ENCODE results near the gene CAPN1.
"Not testable (repeated sequence)": the region's sequence is repeated elsewhere in the genome, so short reads cannot be mapped to it uniquely, and the experiment has no call there.

The CAPN1 gene

DNA sequence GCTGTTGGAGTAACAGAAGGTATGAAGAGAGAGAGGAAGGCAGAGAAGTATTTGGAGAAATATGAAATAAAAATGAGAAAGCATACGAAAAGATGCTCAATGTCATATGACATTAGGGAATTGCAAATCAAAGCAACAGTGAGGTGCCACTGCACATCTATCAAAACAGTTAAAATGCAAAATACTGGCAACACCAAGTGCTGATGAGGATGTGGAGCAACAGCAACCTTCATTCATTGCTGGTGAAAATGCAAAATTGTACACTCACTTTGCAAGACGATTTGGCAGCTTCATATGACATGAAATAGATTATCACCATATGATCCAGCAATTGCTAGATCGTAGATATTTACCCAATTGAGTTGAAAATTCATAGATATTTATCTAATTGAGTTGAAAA, 21.1 kb upstream of the CAPN1 start:
- no peak for DNase-seq

DNA sequence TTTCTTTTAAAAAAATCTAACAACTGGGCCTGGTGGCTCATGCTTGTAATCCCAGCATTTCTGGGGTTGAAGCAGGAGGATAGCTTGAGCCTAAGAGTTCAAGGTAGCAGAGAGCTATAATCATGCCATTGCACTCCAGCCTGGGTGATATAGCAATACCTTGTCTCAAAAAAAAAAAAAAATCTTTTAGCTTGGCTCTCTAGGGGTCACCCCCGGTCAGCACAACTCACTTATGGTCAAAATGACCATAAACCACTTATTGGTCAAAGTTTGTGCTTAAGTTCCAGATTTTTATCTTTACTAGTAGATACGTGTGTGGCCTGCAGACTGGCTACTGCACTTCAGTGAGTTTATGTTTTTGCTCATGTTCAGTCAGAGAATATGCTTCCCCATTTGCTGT, 18.0 kb upstream of the CAPN1 start:
- no peak for DNase-seq

DNA sequence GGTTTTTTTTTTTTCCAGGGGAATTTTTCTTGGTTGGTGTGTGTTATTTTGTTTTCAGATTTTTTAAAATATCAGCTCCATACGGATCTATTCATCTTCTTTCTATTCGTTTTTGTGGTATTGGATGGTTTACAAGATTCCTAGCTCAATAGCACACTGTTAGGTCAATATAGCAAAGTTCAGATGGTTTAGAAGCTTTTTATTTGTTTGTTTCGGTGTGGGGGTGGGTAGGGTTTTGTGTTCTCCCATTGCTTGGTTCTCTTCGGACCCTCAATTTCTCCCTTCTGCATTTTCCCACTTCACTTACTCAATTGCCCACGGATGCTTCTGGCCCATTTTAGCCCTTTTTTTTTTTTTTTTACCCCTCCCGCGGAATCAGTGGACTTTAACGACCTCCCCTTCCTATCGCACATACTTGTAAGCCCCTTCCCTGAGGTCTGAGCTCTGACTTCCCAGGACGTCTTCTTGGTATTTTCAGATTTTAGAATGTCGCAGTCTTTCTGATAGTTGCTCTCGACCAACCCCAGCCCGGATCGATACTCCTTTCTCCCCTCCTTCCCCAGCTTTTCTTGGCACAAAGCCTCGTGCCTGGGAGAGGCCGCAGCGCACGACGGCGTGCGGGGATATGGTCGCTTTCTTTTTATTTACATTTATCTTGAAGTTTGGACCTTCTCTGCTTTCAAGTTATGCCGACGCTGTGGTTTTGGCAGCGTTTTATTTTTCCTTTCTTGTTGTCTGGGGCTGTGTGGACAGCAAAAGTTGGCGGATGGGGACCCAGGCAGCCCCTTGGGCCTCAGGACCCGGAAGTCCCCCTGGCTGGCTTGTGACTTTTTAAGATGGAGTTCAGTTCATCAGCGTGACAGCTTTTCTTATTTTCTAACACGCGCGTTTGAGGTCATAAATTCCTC, 16.1 kb upstream of the CAPN1 start:
- DNase-seq, result no peak

GRCh38 chr11:65166893-65167292, 14.8 kb upstream of the CAPN1 start:
- DNase-seq, result no peak

- DNase-seq, result no peak
Observed at GRCh38 chr11:65167656-65168055, 14.1 kb upstream of the CAPN1 start.

GRCh38 chr11:65169164-65169641, 12.5 kb upstream of the CAPN1 start:
- no peak for DNase-seq

DNA sequence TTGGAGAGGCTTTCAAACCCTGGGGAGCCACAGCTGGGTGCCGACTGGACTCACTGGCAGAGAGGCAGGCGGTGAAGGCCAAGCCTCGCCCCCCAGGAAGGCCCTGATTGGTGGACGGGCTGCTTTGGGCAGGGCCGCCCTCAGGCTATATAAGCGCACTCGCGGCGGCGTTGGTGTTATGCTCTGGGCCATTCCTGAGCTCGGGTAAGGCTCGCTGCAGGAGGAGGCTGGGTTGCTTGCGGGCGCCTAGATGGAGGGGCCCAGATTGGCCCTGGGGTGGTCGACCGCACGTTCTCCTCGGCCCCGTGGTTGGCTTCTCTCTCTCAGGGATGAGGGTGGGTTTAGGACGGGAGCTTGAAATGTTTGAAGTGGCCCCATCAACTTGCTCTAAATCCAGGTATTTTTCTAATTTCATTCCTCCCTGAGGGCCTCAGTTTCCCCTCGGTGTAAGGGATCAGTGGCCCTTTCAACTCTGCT, 11.6 kb upstream of the CAPN1 start, which contains the start of gene SPDYC:
Gene SPDYC (plus strand): TSS at position 176 of the 477 bp plus-strand sequence. CDS start 1,125 bp downstream, outside the sequence.
- no peak for DNase-seq

- DNase-seq, result no peak
Observed at GRCh38 chr11:65172600-65172999, 9.1 kb upstream of the CAPN1 start.

DNA sequence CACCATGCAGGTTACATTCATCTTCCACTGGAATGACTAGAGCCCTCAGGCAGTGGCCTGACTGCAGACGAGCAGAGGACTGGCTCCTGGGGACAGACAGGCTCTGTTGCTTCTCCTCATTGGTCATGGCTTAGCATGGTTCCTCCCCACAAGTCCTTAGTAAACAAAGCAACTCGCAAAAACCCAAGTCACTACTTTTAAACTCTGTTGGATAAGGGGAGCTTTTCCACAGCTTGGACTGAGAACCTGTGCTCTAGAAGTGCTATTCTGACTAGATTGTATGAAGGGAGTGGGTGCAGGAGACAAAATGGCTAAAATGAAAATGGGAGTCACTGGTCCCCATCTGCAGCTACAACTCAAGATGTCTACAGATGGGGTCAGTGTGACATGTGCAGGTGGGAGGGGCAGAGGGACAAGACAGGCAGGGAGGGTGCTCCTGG, 7.1 kb upstream of the CAPN1 start:
- not testable (repeated sequence) for DNase-seq

DNA sequence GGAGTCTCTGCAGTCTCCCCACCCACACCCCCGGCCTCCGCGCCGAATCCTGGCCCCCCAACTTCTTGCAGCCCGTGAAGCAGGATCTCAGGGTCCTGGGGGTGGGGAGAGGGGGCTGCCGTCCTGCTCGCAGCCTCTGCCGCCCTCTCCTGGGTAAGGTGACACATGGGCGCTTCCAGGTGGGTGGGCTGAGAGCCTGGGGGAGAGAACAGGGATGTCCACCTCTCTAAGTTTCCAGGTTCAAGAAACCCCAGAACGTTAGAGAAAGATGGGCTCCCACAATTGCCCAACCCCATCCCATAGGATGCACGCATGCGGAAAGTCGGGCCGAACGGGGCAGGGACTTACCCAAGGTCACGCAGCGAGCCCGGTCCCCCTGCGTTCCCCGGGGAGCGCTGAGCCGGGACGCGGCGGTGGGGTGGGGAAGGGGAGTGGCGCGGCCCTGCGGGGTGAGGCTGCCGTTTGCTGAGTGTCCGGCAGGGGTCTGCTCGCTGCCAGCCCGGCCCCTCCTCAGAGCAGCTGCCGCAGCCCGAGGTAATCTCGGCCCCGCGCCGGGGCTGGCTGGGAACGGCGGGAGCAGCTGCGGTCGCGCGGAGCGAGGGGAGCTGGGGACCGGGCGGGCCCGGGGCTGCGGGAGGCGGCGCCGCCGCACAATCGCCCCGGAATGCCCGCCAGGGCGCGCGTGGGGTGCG, 705 bp upstream of the CAPN1 start:
- peak; percentile 78 for DNase-seq

- DNase-seq, result no peak
Observed at GRCh38 chr11:65182258-65183170, 786 bp downstream of the CAPN1 start.

DNA sequence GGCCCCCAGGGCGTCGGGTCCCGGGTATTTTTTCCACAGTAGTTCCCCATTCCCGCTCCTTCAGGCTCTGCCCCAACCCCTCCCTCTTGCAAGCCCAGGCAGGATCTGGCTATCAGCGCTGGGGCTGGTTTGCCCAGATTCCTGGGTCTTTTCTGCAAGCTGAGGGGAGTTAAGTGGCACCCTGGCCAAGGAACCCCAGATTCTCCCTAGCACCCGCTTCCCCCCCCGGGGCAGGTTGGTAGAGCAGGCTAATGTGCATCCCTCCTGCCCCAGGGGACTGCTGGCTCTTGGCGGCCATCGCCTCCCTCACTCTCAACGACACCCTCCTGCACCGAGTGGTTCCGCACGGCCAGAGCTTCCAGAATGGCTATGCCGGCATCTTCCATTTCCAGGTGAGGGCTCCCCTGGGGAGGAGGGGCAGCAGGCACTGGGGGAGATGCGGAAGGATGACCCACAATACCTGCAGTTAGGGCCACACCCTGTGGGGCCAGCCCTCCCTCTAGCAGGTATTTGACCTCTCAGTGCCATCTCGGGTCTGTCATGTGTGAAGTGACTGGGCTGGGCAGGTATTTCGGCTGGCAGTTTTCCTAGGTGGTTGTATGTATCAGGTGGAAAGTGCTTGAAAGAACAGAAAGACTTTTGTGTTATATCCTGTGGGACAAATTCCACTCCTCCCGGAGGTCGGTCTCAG, 1.6 kb downstream of the CAPN1 start:
- no peak for DNase-seq

- no peak for DNase-seq
Observed at GRCh38 chr11:65184146-65184545, 2.4 kb downstream of the CAPN1 start.

GRCh38 chr11:65185171-65185570, 3.4 kb downstream of the CAPN1 start:
- DNase-seq, result no peak

DNA sequence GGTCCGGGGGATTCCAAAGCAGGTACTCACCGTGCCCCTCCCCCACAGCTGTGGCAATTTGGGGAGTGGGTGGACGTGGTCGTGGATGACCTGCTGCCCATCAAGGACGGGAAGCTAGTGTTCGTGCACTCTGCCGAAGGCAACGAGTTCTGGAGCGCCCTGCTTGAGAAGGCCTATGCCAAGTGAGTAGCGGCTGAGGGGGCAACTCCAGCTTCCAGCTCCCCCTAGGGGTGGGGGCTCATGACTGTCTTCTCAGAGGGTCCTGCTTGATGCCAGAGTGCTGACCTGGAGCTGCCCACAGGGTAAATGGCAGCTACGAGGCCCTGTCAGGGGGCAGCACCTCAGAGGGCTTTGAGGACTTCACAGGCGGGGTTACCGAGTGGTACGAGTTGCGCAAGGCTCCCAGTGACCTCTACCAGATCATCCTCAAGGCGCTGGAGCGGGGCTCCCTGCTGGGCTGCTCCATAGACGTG, 4.2 kb downstream of the CAPN1 start:
- no peak for DNase-seq

- no peak for DNase-seq
Observed at GRCh38 chr11:65186701-65187100, 5.0 kb downstream of the CAPN1 start.

DNA sequence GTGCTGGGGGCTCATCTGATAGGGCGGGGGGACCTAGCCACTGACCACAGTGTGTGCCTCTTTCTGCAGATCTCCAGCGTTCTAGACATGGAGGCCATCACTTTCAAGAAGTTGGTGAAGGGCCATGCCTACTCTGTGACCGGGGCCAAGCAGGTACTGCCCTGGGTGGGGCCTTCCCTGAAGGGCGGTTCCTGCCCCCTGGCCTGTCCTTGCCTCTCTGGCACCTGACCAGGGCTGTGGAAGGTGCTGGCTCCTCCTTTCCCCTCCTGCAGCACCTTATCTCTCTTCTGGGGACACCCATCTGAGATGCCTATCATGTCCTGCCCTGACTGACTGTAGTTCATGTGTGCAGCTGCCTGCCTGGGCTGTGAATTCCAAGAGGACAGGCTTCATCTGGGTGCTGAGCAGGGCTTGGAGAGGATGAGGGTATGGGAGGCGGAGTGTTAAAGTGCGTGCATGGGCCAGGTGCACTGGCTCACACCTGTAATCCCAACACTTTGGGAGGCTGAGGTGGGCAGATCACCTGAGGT, 5.5 kb downstream of the CAPN1 start:
- no peak for DNase-seq

- DNase-seq, result no peak
Observed at GRCh38 chr11:65187971-65188461, 6.3 kb downstream of the CAPN1 start.

GRCh38 chr11:65188486-65188885, 6.8 kb downstream of the CAPN1 start:
- DNase-seq, result no peak

- DNase-seq, result no peak
Observed at GRCh38 chr11:65189191-65189590, 7.5 kb downstream of the CAPN1 start.

DNA sequence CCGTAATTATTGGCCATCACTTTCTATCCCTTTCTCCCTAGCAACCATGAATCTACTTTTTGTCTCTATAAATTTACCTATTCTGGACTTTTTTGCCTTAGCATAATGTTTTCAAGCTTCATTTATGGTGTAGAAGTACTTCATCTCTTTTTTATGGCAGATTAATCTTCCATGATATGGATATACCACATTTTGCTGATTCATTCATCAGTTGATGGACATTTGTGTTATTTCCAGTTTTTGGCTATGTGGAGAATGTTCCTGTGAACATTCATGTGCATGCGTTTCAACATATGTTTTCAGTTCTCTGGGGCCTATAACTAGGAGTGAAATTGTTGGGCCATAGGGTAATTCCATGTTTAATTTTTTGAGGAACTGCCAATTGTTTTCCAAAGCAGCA, 12.8 kb downstream of the CAPN1 start:
- no peak for DNase-seq
